Astrocyte (in vitro differentiated cells and primary cell): ENCODE results near the gene COL9A2.

Source experiments
- EZH2 ChIP-seq: IDR thresholded peaks from 2 replicates; pipeline ENCODE4 v1.6.1; 2012; ENCODE audit warnings: mild to moderate bottlenecking, low read length, inconsistent platforms; ENCODE audit not compliant: insufficient read depth
- TF ChIP-seq, protein P1 (sequence below): IDR thresholded peaks from 2 replicates; pipeline ENCODE4 v1.5.1; 2011; ENCODE audit warnings: low read depth, mild to moderate bottlenecking, inconsistent platforms, low read length, moderate library complexity; ENCODE audit not compliant: insufficient read depth

DNA sequence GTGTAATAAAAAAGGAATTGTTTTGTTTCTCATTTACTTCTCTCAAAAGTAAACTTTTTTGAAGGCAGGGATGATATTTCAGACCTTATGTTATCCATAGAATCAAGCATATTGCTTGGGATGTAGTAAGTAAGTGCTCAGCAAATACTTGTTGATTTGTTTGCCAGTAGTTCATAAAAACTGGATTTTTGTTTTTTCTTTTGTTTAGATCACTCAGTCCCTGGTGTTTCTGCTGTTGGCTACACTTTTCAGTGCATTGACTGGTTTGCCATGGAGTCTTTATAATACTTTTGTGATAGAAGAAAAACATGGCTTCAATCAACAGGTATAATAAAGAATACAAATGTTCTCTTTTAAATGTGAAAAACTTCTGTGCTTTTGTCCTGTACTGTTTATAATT, 48.9 kb downstream of the COL9A2 start:
- TF ChIP-seq, protein P1, sequence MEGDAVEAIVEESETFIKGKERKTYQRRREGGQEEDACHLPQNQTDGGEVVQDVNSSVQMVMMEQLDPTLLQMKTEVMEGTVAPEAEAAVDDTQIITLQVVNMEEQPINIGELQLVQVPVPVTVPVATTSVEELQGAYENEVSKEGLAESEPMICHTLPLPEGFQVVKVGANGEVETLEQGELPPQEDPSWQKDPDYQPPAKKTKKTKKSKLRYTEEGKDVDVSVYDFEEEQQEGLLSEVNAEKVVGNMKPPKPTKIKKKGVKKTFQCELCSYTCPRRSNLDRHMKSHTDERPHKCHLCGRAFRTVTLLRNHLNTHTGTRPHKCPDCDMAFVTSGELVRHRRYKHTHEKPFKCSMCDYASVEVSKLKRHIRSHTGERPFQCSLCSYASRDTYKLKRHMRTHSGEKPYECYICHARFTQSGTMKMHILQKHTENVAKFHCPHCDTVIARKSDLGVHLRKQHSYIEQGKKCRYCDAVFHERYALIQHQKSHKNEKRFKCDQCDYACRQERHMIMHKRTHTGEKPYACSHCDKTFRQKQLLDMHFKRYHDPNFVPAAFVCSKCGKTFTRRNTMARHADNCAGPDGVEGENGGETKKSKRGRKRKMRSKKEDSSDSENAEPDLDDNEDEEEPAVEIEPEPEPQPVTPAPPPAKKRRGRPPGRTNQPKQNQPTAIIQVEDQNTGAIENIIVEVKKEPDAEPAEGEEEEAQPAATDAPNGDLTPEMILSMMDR = no peak
- TF ChIP-seq EZH2 = no peak
